WTC11 (cell line): ENCODE measurements around the gene NTRK2. TPM values are rescaled to one million over a fixed set of nuclear protein-coding genes. Genes with fewer than 3 reads are reported as not detected.

Experiments used
- ATAC-seq: fragments of 200-7000 bp; cut with Tn5 transposase; 2 replicates; pipeline ENCODE4 v1.10.0; 2021; ENCODE audit warnings: mild to moderate bottlenecking, moderate library complexity
- CTCF ChIA-PET: fragments of 300-600 bp; sonication (Branson Sonifier 250); formaldehyde crosslinking; loops from one replicate; lab custom pipeline; 2021; ENCODE audit warnings: antibody characterized with exemption; lab: Charles Lee
- POLR2A ChIA-PET: fragments of 350-600 bp; sonication (Branson Sonifier 250); formaldehyde crosslinking; loops from one replicate; lab custom pipeline; 2021; ENCODE audit warnings: antibody characterized with exemption; lab: Charles Lee
- DNase-seq: peaks from one replicate; pipeline ENCODE4 v3.0.0; 2021; ENCODE audit warnings: low spot score
- H3K27ac Mint-ChIP-seq: 2 replicates; pipeline ENCODE4 v1.8.0; 2021; ENCODE audit warnings: mixed read lengths
- H3K27me3 Mint-ChIP-seq: 2 replicates; pipeline ENCODE4 v1.8.0; 2021; ENCODE audit warnings: low read depth, mild to moderate bottlenecking, moderate library complexity, mixed read lengths
- H3K36me3 Mint-ChIP-seq: 2 replicates; pipeline ENCODE4 v1.8.0; 2021; ENCODE audit warnings: mixed read lengths
- H3K4me1 Mint-ChIP-seq: 2 replicates; pipeline ENCODE4 v1.8.0; 2022; ENCODE audit warnings: mixed read lengths
- H3K4me3 Mint-ChIP-seq: 2 replicates; pipeline ENCODE4 v1.8.0; 2021; ENCODE audit warnings: mild to moderate bottlenecking, moderate library complexity, mixed read lengths
- H3K9me3 Mint-ChIP-seq: 2 replicates; pipeline ENCODE4 v1.8.0; 2021; ENCODE audit warnings: mixed read lengths
- CDX4 ChIP-seq: fragments of 250-450 bp; sonication (Bioruptor Pico); IDR thresholded peaks from 2 replicates; pipeline ENCODE4 v1.9.0; 2021; ENCODE audit warnings: moderate library complexity, mild to moderate bottlenecking, inconsistent platforms, borderline replicate concordance
- CREB1 ChIP-seq: sonication (generic); formaldehyde crosslinking; IDR thresholded peaks from 2 replicates; pipeline ENCODE4 v1.8.0; 2023; ENCODE audit warnings: mild to moderate bottlenecking, missing genetic modification reagents
- ESRRA ChIP-seq: sonication (generic); formaldehyde crosslinking; IDR thresholded peaks from 2 replicates; pipeline ENCODE4 v1.8.1; 2022; ENCODE audit warnings: mild to moderate bottlenecking, missing genetic modification reagents, borderline replicate concordance
- GRHL2 ChIP-seq: fragments of 250-450 bp; sonication (Bioruptor Pico); IDR thresholded peaks from 2 replicates; pipeline ENCODE4 v1.8.0; 2022; ENCODE audit warnings: mild to moderate bottlenecking, moderate library complexity; ENCODE audit not compliant: insufficient replicate concordance, severe bottlenecking
- IRF2 ChIP-seq: sonication (generic); formaldehyde crosslinking; IDR thresholded peaks from 2 replicates; pipeline ENCODE4 v1.8.0; 2022; ENCODE audit warnings: low read depth, missing genetic modification reagents, borderline replicate concordance
- NR3C1 ChIP-seq: sonication (generic); formaldehyde crosslinking; conservative IDR thresholded peaks from 2 replicates; pipeline ENCODE4 v1.8.1; 2023; ENCODE audit warnings: low read depth, mild to moderate bottlenecking, missing genetic modification reagents
- PRRX2 ChIP-seq: fragments of 250-450 bp; sonication (Bioruptor Pico); IDR thresholded peaks from 2 replicates; pipeline ENCODE4 v1.8.0; 2021; ENCODE audit warnings: mild to moderate bottlenecking
- RORB ChIP-seq: fragments of 250-450 bp; sonication (Bioruptor Pico); IDR thresholded peaks from 2 replicates; pipeline ENCODE4 v1.9.0; 2021; ENCODE audit warnings: mild to moderate bottlenecking
- SMAD3 ChIP-seq: sonication (generic); formaldehyde crosslinking; IDR thresholded peaks from 2 replicates; pipeline ENCODE4 v1.8.0; 2022; ENCODE audit warnings: missing genetic modification reagents, mild to moderate bottlenecking, borderline replicate concordance
- ZBTB21 ChIP-seq: sonication (generic); formaldehyde crosslinking; IDR thresholded peaks from 2 replicates; pipeline ENCODE4 v1.8.1; 2023; ENCODE audit warnings: mild to moderate bottlenecking, missing genetic modification reagents, borderline replicate concordance
- ZNF219 ChIP-seq: sonication (generic); formaldehyde crosslinking; IDR thresholded peaks from 2 replicates; pipeline ENCODE4 v1.8.0; 2023; ENCODE audit warnings: missing genetic modification reagents, mild to moderate bottlenecking, borderline replicate concordance
- ZNF232 ChIP-seq: sonication (generic); formaldehyde crosslinking; IDR thresholded peaks from 2 replicates; pipeline ENCODE4 v1.8.0; 2022; ENCODE audit warnings: mild to moderate bottlenecking, missing genetic modification reagents
- ZNF263 ChIP-seq: sonication (generic); formaldehyde crosslinking; IDR thresholded peaks from 2 replicates; pipeline ENCODE4 v1.8.1; 2022; ENCODE audit warnings: low read depth, mild to moderate bottlenecking, moderate library complexity, missing genetic modification reagents
- ZSCAN18 ChIP-seq: fragments of 250-450 bp; sonication (Bioruptor Pico); IDR thresholded peaks from 2 replicates; pipeline ENCODE4 v2.1.2; 2022; ENCODE audit warnings: mild to moderate bottlenecking, moderate library complexity
- total RNA-seq: library from RNA; stranded (reverse); gene quantifications from 3 replicates; pipeline ENCODE4 v1.2.3, GENCODE V29; 2021
- TF ChIP-seq, protein P1 (sequence below): sonication (generic); formaldehyde crosslinking; IDR thresholded peaks from 2 replicates; pipeline ENCODE4 v1.8.1; 2023; ENCODE audit warnings: mild to moderate bottlenecking, missing genetic modification reagents, moderate library complexity
- TF ChIP-seq, protein P2 (sequence below): sonication (generic); formaldehyde crosslinking; IDR thresholded peaks from 2 replicates; pipeline ENCODE4 v1.8.0; 2022; ENCODE audit warnings: mild to moderate bottlenecking, missing genetic modification reagents
- TF ChIP-seq, protein P3 (sequence below): sonication (generic); formaldehyde crosslinking; IDR thresholded peaks from 2 replicates; pipeline ENCODE4 v1.8.0; 2022; ENCODE audit warnings: mild to moderate bottlenecking, missing genetic modification reagents

The NTRK2 gene
- total RNA-seq, 1 experiment from 2014 or later = 0.02 TPM

DNA sequence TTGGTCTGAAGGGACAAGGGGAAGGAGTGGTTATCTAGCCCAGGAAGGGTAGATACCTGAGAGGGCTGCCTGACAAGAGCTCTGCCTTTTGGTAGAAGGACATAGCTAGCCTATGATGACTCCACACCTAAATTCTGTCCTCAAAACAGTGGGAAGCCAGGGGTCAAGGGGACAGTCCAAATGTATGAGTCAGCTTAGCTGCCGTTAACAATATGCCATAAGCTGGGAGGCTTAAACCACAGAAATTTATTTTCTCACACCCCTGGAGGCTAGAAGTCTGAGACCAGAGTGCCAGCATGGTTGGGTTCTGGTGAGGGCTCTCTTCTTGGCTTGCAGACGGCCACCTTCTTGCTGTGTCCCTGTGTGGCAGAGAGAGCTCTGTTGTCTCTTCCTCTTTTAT is 306.4 kb downstream of the NTRK2 start:
- TF ChIP-seq PRRX2 (CRISPR knock-in tag) = no peak
- ChIA-PET CTCF (interaction anchor here (1.2 kb wide), 1 partner anchor 9 kb away, joined by 7 read pairs; no protein-coding TSS in a partner anchor), POLR2A (no interaction called here)
- H3K4me3 Mint-ChIP-seq = no peak overlapping the region
- no peaks in the 10 kb centered on the region for H3K4me1 Mint-ChIP-seq
- DNase-seq (no peak), ATAC-seq (no peak)
- no peaks in the 10 kb centered on the region for H3K9me3 Mint-ChIP-seq
- H3K27ac Mint-ChIP-seq = no peak overlapping the region
- no peaks in the 10 kb centered on the region for H3K36me3 Mint-ChIP-seq
- H3K27me3 Mint-ChIP-seq = peaks cover 4% of the 10 kb centered on the region

DNA sequence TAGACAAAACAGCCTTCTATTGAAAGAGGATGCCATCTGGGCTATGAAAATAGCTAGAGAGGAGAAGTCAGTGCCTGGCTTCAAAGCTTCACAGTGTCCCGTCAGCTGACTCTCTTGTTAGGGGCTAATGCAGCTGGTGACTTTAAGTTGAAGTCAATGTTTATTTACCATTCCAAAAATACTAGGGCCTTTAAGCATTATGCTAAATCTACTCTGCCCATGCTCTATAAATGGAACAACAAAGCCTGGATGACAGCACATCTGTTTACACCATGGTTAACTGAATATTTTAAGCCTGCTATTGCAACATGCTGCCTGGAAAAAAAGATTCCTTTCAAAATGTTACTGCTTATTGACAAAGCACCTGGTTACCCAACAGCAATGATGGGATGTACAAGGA is 309.1 kb downstream of the NTRK2 start:
- H3K4me1 Mint-ChIP-seq = no peaks in the 10 kb centered on the region
- H3K36me3 Mint-ChIP-seq = no peaks in the 10 kb centered on the region
- POLR2A ChIA-PET = no interaction called here
- no peak for DNase-seq
- TF ChIP-seq ZSCAN18 (CRISPR knock-in tag) (no peak), NR3C1 (CRISPR knock-in tag) (no peak), ESRRA (CRISPR knock-in tag) (no peak), ZNF219 (CRISPR knock-in tag) (no peak), SMAD3 (CRISPR knock-in tag) (no peak), ZNF263 (CRISPR knock-in tag) (no peak)
- no peak overlapping the region for H3K27ac Mint-ChIP-seq
- no peaks in the 10 kb centered on the region for H3K27me3 Mint-ChIP-seq
- CTCF ChIA-PET = interaction anchor here (1.1 to 2.3 kb wide), 2 partner anchors 11 to 280 kb away, joined by 3 to 8 read pairs; no protein-coding TSS in a partner anchor
- no peak for ATAC-seq
- no peaks in the 10 kb centered on the region for H3K9me3 Mint-ChIP-seq
- H3K4me3 Mint-ChIP-seq = no peak overlapping the region

DNA sequence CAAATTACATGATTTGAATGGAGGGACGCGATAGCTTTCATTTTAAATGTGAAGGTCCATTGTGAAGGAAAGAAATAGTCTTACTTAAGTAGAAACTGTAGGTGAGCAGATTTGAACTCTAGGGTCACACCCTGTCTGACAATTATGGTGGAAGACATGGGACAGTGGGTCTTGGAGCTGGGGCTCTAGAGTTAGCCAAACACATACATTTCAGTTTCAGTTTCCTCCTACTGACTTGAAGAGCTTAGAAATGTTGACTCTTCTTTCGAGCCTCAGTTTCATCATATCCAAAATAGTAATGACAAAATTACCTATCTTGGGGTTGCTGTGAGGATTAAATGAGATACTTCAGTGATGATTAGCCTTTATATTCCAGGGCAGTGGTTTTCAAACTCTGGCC is 314.2 kb downstream of the NTRK2 start:
- POLR2A ChIA-PET = no interaction called here
- DNase-seq = no peak
- no peak overlapping the region for H3K27ac Mint-ChIP-seq
- no peaks in the 10 kb centered on the region for H3K4me1 Mint-ChIP-seq
- ATAC-seq = no peak
- no peaks in the 10 kb centered on the region for H3K9me3 Mint-ChIP-seq
- H3K27me3 Mint-ChIP-seq = no peaks in the 10 kb centered on the region
- TF ChIP-seq IRF2 (CRISPR knock-in tag) (no peak), CREB1 (no peak), ZNF232 (CRISPR knock-in tag) (no peak), ZBTB21 (CRISPR knock-in tag) (no peak), RORB (CRISPR knock-in tag) (no peak), CDX4 (no peak), GRHL2 (CRISPR knock-in tag) (no peak)
- TF ChIP-seq, protein P1, sequence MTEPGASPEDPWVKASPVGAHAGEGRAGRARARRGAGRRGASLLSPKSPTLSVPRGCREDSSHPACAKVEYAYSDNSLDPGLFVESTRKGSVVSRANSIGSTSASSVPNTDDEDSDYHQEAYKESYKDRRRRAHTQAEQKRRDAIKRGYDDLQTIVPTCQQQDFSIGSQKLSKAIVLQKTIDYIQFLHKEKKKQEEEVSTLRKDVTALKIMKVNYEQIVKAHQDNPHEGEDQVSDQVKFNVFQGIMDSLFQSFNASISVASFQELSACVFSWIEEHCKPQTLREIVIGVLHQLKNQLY (CRISPR knock-in tag) = no peak
- TF ChIP-seq, protein P2, sequence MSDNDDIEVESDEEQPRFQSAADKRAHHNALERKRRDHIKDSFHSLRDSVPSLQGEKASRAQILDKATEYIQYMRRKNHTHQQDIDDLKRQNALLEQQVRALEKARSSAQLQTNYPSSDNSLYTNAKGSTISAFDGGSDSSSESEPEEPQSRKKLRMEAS = no peak
- TF ChIP-seq, protein P3, sequence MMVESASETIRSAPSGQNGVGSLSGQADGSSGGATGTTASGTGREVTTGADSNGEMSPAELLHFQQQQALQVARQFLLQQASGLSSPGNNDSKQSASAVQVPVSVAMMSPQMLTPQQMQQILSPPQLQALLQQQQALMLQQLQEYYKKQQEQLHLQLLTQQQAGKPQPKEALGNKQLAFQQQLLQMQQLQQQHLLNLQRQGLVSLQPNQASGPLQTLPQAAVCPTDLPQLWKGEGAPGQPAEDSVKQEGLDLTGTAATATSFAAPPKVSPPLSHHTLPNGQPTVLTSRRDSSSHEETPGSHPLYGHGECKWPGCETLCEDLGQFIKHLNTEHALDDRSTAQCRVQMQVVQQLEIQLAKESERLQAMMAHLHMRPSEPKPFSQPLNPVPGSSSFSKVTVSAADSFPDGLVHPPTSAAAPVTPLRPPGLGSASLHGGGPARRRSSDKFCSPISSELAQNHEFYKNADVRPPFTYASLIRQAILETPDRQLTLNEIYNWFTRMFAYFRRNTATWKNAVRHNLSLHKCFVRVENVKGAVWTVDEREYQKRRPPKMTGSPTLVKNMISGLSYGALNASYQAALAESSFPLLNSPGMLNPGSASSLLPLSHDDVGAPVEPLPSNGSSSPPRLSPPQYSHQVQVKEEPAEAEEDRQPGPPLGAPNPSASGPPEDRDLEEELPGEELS = no peak
- CTCF ChIA-PET = interaction anchor here (0.9 kb wide), 1 partner anchor 286 kb away, joined by 3 read pairs; no protein-coding TSS in a partner anchor
- H3K4me3 Mint-ChIP-seq = no peak overlapping the region
- H3K36me3 Mint-ChIP-seq = no peaks in the 10 kb centered on the region
